Activated T-helper 2 cell treated with anti-CD3 and anti-CD28 coated beads, Interferon-gamma antibody, Interleukin-2, Interleukin-4, amounts not matched to agents 10 μg/mL and 5 μg/mL and 100 μg/mL, durations not matched to agents 14 hours and 24 hours and 36 hours (primary cell): ENCODE results near the gene CRYGB. TPM values are rescaled to one million over a fixed set of nuclear protein-coding genes. Genes with fewer than 3 reads are reported as not detected.

Experiments
- DNase-seq: peaks from one replicate; pipeline ENCODE4 v3.0.0; 2021; ENCODE audit warnings: low spot score
- H3K27ac Mint-ChIP-seq: one replicate; pipeline ENCODE4 v1.8.0; 2021; ENCODE audit warnings: mixed read lengths
- H3K27me3 Mint-ChIP-seq: one replicate; pipeline ENCODE4 v1.8.0; 2021; ENCODE audit warnings: low read depth, mixed read lengths
- H3K36me3 Mint-ChIP-seq: one replicate; pipeline ENCODE4 v1.8.0; 2021; ENCODE audit warnings: low read depth, mixed read lengths
- H3K4me1 Mint-ChIP-seq: one replicate; pipeline ENCODE4 v1.8.0; 2021; ENCODE audit warnings: low read depth, mixed read lengths
- H3K4me3 Mint-ChIP-seq: one replicate; pipeline ENCODE4 v1.8.0; 2021; ENCODE audit warnings: low read depth, mild to moderate bottlenecking, moderate library complexity, mixed read lengths
- H3K9me3 Mint-ChIP-seq: one replicate; pipeline ENCODE4 v1.8.0; 2021; ENCODE audit warnings: mixed read lengths
- intact Hi-C: fragments of 100-400 bp; cut with micrococcal nuclease; formaldehyde crosslinking; loops from one replicate; pipeline ENCODE4 v1.15.1; 2023
- total RNA-seq: library from RNA; stranded (reverse); gene quantifications from 2 replicates; pipeline ENCODE4 v1.2.3, GENCODE V29; 2022

Gene CRYGB
- total RNA-seq, 1 donor from 2014 or later, result not detected

GRCh38 chr2:208097801-208098200 is 48.2 kb downstream of the CRYGB start:
- H3K4me3 Mint-ChIP-seq, result no peak overlapping the region
- no peaks in the 10 kb centered on the region for H3K27me3 Mint-ChIP-seq
- H3K9me3 Mint-ChIP-seq, result peaks cover 6% of the 10 kb centered on the region

GRCh38 chr2:208097313-208097712 is 48.6 kb downstream of the CRYGB start:
- Mint-ChIP-seq H3K27ac (no peak overlapping the region), H3K36me3 (no peaks in the 10 kb centered on the region), H3K4me3 (no peak overlapping the region), H3K9me3 (peaks cover 6% of the 10 kb centered on the region), H3K27me3 (no peaks in the 10 kb centered on the region), H3K4me1 (peaks cover 24% of the 10 kb centered on the region)
- intact Hi-C loops, result no loop called here
- no peak for DNase-seq

More at GRCh38 chr2:208097801-208098200, 48.2 kb downstream of the CRYGB start:
- intact Hi-C loops, result no loop called here
- Mint-ChIP-seq H3K36me3 (no peaks in the 10 kb centered on the region), H3K27ac (no peak overlapping the region), H3K4me1 (peaks cover 26% of the 10 kb centered on the region)
- no peak for DNase-seq

GRCh38 chr2:208096080-208096479 is 49.9 kb downstream of the CRYGB start:
- H3K36me3 Mint-ChIP-seq, result no peaks in the 10 kb centered on the region
- H3K9me3 Mint-ChIP-seq, result peaks cover 6% of the 10 kb centered on the region
- no peak for DNase-seq
- H3K27ac Mint-ChIP-seq, result no peak overlapping the region
- intact Hi-C loops, result no loop called here
- H3K4me3 Mint-ChIP-seq, result no peak overlapping the region
- H3K4me1 Mint-ChIP-seq, result peaks cover 14% of the 10 kb centered on the region
- H3K27me3 Mint-ChIP-seq, result no peaks in the 10 kb centered on the region

- Mint-ChIP-seq H3K27ac (no peak overlapping the region), H3K4me3 (no peak overlapping the region), H3K9me3 (no peaks in the 10 kb centered on the region), H3K27me3 (peaks cover 3% of the 10 kb centered on the region), H3K4me1 (no peaks in the 10 kb centered on the region), H3K36me3 (no peaks in the 10 kb centered on the region)
- DNase-seq, result no peak
- intact Hi-C loops, result no loop called here
Measured at GRCh38 chr2:208093128-208093527, 52.8 kb downstream of the CRYGB start.

Other genes with a start within 250 kb of the CRYGB start
- gene PLEKHM3, start 120.6 kb downstream of the CRYGB start, total RNA-seq, result 7.1 and 8.4 TPM in 2 replicates
- not detected in 2 replicates for gene CRYGD, start 21.6 kb downstream of the CRYGB start, total RNA-seq
- not detected in 2 replicates for gene CRYGC, start 16.3 kb downstream of the CRYGB start, total RNA-seq
- not detected in 2 replicates for gene CRYGA, start 17.4 kb upstream of the CRYGB start, total RNA-seq
- not detected in 2 replicates for gene C2orf80, start 43.9 kb upstream of the CRYGB start, total RNA-seq
- 42.7 and 46.1 TPM in 2 replicates for gene IDH1, start 108.9 kb upstream of the CRYGB start, total RNA-seq
- 30.3 and 34.1 TPM in 2 replicates for gene PIKFYVE, start 120.1 kb upstream of the CRYGB start, total RNA-seq